Adrenal gland (tissue), 12 donors: ENCODE measurements around the gene CKAP2. TPM values are rescaled to one million over a fixed set of nuclear protein-coding genes. Genes with fewer than 3 reads are reported as not detected.
"Not testable (repeated sequence)": the region's sequence is repeated elsewhere in the genome, so short reads cannot be mapped to it uniquely, and the experiment has no call there.

ENCODE experiments used
- DNase-seq, 7 donors: peaks; one replicate each; pipeline ENCODE4 v3.0.0-alpha.2; 2019 to 2020
- H3K27ac ChIP-seq, 5 donors: fragments of 200-600 bp; sonication (generic) in 4 of 5; 1 replicate in 3 of 5; 2 replicates in 2 of 5; pipeline versions ENCODE4 v1.5.1 to v1.8.0; 2016 to 2020; ENCODE audit warnings: mild to moderate bottlenecking in 1 of 5
- H3K27me3 ChIP-seq: fragments of 200-600 bp; 2 replicates; pipeline ENCODE4 v1.8.0; 2021
- H3K36me3 ChIP-seq, 2 donors: fragments of 200-600 bp; replicated peaks in 1 of 2; 1 replicate in 1 of 2; 2 replicates in 1 of 2; pipeline versions ENCODE4 v1.5.1 to v1.8.0; 2018 to 2022
- H3K4me1 ChIP-seq, 2 donors: fragments of 200-600 bp; replicated peaks in 1 of 2; 1 replicate in 1 of 2; 2 replicates in 1 of 2; pipeline versions ENCODE4 v1.5.1 to v1.8.0; 2018 to 2021
- H3K4me3 ChIP-seq, 4 donors: fragments of 200-600 bp; sonication (generic) in 3 of 4; one replicate each; pipeline ENCODE4 v1.5.1; 2016 to 2018
- H3K9me3 ChIP-seq, 3 donors: fragments of 200-600 bp; sonication (generic) in 1 of 3; replicated peaks in 1 of 3; 1 replicate in 2 of 3; 2 replicates in 1 of 3; pipeline versions ENCODE4 v1.5.1 to v1.8.0; 2016 to 2021
- WGBS, 4 donors: extraction: QIAGEN DNeasy Blood & Tissue Kit in 2 of 4; methylation state at CpG; one replicate each; pipeline versions ENCODE4 v1.1.5 to v1.1.7; 2013 to 2017; 5-methylcytosine and 5-hydroxymethylcytosine counted together
- intact Hi-C, 2 donors: fragments of 100-400 bp; cut with DNase I; formaldehyde crosslinking; loops; one replicate each; pipeline versions ENCODE4 v1.14.1 to v1.15.0; 2022 to 2023
- polyA plus RNA-seq, 3 donors: library from polyadenylated mRNA; stranded (reverse); fragments of 200-250 nt in 2 of 3; fragments of 350-450 nt in 1 of 3; fragmentation: Illumina TruSeq in 1 of 3; extraction: RNeasy Lipid Tissue Mini Kit (QIAGEN cat#74804) in 1 of 3; gene quantifications; one replicate each; pipeline ENCODE4 v1.2.3, GENCODE V29; 2013 to 2014
- total RNA-seq, 9 donors: library from RNA; depleted of rRNA in 4 of 9; stranded (reverse); fragments of >200 nt in 4 of 9; fragments of 120-200 nt in 1 of 9; fragmentation: NEBNext Ultra II Directional in 1 of 9; extraction: Animal tissue kit (Norgen Biotek cat#: 25700) in 1 of 9; gene quantifications; one replicate each; pipeline versions ENCODE4 v1.1.0 to v1.2.4, GENCODE V29; 2013 to 2023
- donor health status: healthy with polysubstance abuse.
- donor health status: Bipolar disorder and iron deficiency.
- donor health status: DM: yes; HTN: yes; CAD: no.
- donor health status: DM: no; HTN: no; CAD: no.
- donor health status: DM: no; HTN: no; CAD: no.
- donor health status: DM: yes; HTN: yes; CAD: no.

Gene CKAP2
- total and polyA plus RNA-seq, 12 donors: 2.5 to 29.3 (median 16.3) TPM

GRCh38 chr13:52505843-52506242 is 50.6 kb downstream of the CKAP2 start:
- H3K27me3 ChIP-seq, intact Hi-C loops, H3K36me3 ChIP-seq, H3K9me3 ChIP-seq, DNase-seq, H3K4me1 ChIP-seq, H3K27ac ChIP-seq, H3K4me3 ChIP-seq: not testable (repeated sequence)
- no CpG with 5 or more reads among the region's 1 CpG for WGBS, 4 donors

DNA sequence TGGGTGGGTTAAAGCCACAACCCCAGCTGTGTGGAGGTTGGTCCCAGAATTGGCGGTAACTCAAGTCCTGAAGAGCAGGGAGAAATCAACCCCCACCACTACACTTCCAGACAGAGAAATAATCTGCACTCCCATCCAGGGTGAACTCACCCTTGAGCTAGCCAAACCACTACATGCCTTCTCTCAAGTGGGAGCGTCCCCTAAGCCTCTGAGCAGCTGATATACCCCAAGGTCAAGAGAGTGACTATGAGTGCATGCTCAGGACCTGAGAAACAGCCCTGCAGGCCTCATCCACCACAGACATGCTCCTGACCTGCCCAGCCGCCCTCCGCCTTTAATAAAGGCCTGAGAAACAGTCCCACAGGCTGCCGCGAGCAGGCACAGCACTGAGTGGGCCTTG is 54.3 kb downstream of the CKAP2 start:
- DNase-seq, H3K4me3 ChIP-seq, H3K36me3 ChIP-seq, H3K27ac ChIP-seq, H3K27me3 ChIP-seq, H3K9me3 ChIP-seq, intact Hi-C loops, H3K4me1 ChIP-seq: not testable (repeated sequence)
- WGBS, 4 donors: 67% methylated on average over 1 of the region's 6 CpGs; no CpG with 5 or more reads in 3 of the 4 donors

DNA sequence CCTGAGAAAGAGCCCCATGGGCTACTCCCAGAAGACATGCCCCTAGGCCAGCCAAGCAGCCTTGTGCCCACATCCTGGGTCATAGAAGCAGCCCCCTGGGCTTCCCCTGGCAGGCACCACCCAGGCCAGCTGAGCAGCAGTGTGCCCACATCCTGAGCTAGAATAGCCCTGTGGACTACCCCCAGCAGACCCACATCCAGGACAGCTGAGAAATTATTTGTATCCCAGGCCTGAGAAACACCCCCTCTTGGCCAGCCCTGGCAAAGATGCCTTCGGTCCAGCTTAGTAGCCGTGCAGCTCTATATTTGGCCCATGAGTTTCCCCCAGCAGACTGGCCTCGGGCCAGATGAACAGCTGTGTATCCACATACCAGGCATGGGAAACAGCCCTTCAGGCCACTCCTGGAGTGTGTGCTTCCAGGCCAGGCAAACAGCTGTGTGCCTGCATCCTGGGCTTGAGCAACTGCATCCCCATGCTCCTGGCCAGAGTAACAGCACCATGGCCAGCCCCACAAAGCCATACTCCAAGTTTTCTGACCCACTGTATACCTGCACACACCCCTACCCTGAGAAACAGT is 55.0 kb downstream of the CKAP2 start:
- H3K4me1 ChIP-seq, H3K27ac ChIP-seq, intact Hi-C loops, DNase-seq, H3K27me3 ChIP-seq, H3K4me3 ChIP-seq, H3K36me3 ChIP-seq, H3K9me3 ChIP-seq: not testable (repeated sequence)
- WGBS, 4 donors: 75 to 100% methylated on average over 1 to 3 of the region's 3 CpGs; no CpG with 5 or more reads in 2 of the 4 donors

GRCh38 chr13:52511598-52511997 is 56.3 kb downstream of the CKAP2 start:
- H3K9me3 ChIP-seq, H3K27ac ChIP-seq, H3K27me3 ChIP-seq, intact Hi-C loops, DNase-seq, H3K4me1 ChIP-seq, H3K36me3 ChIP-seq, H3K4me3 ChIP-seq: not testable (repeated sequence)
- WGBS, 4 donors: 86 to 95% (median 90%) methylated on average over 4 of the region's 4 CpGs

DNA sequence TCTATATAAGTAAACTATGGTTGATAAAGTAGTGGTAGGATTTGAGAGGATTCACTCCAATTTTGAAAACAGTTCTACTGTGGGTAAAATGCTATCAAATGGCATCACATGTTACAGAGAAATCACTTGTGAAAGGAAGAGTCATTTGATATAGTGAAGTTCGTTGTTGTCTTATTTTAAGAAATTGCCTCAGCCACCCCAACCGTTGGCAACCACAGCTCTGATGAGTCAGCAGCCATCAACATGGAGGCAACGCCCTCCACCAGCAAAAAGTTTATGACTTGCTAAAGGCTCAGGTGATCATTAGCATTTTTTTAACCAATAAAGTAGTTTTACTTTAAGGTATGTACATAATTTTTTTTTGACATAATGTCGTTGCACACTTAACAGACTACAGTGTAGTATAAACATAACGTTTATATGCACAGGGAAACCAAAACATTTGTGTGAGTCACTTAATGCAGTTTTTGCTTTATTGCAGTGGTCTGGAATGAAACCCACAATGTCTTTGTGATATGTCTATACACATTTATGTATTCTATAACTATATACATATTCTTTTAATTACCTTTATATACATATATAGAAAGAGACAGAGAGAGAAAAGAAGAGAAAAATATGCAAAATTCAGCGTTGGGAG is 58.8 kb downstream of the CKAP2 start:
- DNase-seq, H3K36me3 ChIP-seq, H3K9me3 ChIP-seq, H3K4me1 ChIP-seq, intact Hi-C loops, H3K27me3 ChIP-seq, H3K27ac ChIP-seq, H3K4me3 ChIP-seq: not testable (repeated sequence)
- 51 to 66% (median 56%) methylated on average over 5 of the region's 6 CpGs for WGBS, 4 donors

DNA sequence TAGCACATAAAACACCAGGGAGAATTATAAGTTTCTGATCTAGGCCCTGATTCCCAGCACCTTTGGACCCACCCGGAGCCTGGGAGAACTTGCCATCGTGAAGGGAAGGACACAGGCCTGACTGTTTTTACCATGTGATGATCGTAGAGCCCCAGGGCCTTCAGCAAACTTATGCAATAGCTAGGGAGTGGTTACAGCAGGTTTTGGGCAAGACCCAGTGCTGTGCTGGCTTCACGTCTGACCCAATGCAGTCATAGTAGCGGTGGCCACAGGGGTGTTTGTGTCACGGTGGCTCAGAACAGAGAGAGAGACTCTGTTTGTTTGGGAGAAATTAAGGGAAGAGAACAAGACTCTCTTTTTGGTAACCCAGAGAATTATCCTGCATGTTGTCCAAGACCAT is 68.0 kb downstream of the CKAP2 start:
- intact Hi-C loops, H3K36me3 ChIP-seq, H3K4me3 ChIP-seq, H3K27me3 ChIP-seq, H3K9me3 ChIP-seq, H3K4me1 ChIP-seq, DNase-seq, H3K27ac ChIP-seq: not testable (repeated sequence)
- WGBS, 4 donors: 66 to 100% (median 84%) methylated on average over 1 to 2 of the region's 6 CpGs; no CpG with 5 or more reads in 1 of the 4 donors

Other genes with a start within 250 kb of the CKAP2 start
- gene THSD1, start 49.3 kb upstream of the CKAP2 start, total RNA-seq: 1 to 10 TPM; 1.5 to 4.3 (median 2.8) TPM
- 1 to 10 TPM in 2 of 3 donors, under 1 TPM in 1; 0.95 to 6.4 (median 3.8) TPM for gene THSD1, start 49.3 kb upstream of the CKAP2 start, polyA plus RNA-seq
- gene VPS36, start 4.8 kb upstream of the CKAP2 start, total RNA-seq: 10 to 100 TPM; 21.7 to 54.7 (median 31.3) TPM
- gene VPS36, start 4.8 kb upstream of the CKAP2 start, polyA plus RNA-seq: 10 to 100 TPM; 12.6 to 37.7 (median 13.4) TPM
- 1 to 10 TPM; 1.5 to 5.6 (median 4.1) TPM for gene HNRNPA1L2, start 187.0 kb downstream of the CKAP2 start, total RNA-seq
- gene HNRNPA1L2, start 187.0 kb downstream of the CKAP2 start, polyA plus RNA-seq: 10 to 100 TPM; 10.2 to 21.6 (median 18.3) TPM
- gene SUGT1, start 197.4 kb downstream of the CKAP2 start, total RNA-seq: 10 to 100 TPM; 27.1 to 66.9 (median 43.4) TPM
- gene SUGT1, start 197.4 kb downstream of the CKAP2 start, polyA plus RNA-seq: 10 to 100 TPM; 34.5 to 95.2 (median 38.9) TPM